ENCODE measurements around the gene STXBP6.
"Not testable (repeated sequence)": the region's sequence is repeated elsewhere in the genome, so short reads cannot be mapped to it uniquely, and the experiment has no call there.

The STXBP6 gene

GRCh38 chr14:24837280-24838046 is 212.5 kb downstream of the STXBP6 start:
- TF ChIP-seq ZFX (IDR thresholded peaks at IDR 0.05), result no peak
- TF ChIP-seq CTCF (conservative IDR thresholded peaks at IDR 0.05), result no peak
- no peak overlapping the region for H3K27ac ChIP-seq

- H3K27ac ChIP-seq, result not testable (repeated sequence)
These were observed 213.6 kb downstream of the STXBP6 start for GRCh38 chr14:24836324-24836723.

- TF ChIP-seq ZFX (IDR thresholded peaks at IDR 0.05) (no peak), CTCF (conservative IDR thresholded peaks at IDR 0.05) (no peak)
- no peak overlapping the region for H3K27ac ChIP-seq
These were observed 215.0 kb downstream of the STXBP6 start for GRCh38 chr14:24834956-24835355.

- no peak overlapping the region for H3K27ac ChIP-seq
- TF ChIP-seq CTCF (conservative IDR thresholded peaks at IDR 0.05) (no peak), ZFX (IDR thresholded peaks at IDR 0.05) (no peak)
These were observed 216.6 kb downstream of the STXBP6 start for GRCh38 chr14:24833385-24833784.

GRCh38 chr14:24831677-24832076 is 218.3 kb downstream of the STXBP6 start:
- H3K27ac ChIP-seq, result no peak overlapping the region
- no peak for TF ChIP-seq CTCF (conservative IDR thresholded peaks at IDR 0.05)
- TF ChIP-seq ZFX (IDR thresholded peaks at IDR 0.05), result no peak

- H3K27ac ChIP-seq, result no peak overlapping the region
- TF ChIP-seq ZFX (IDR thresholded peaks at IDR 0.05) (no peak), CTCF (conservative IDR thresholded peaks at IDR 0.05) (no peak)
These were observed 220.1 kb downstream of the STXBP6 start for GRCh38 chr14:24829862-24830261.

GRCh38 chr14:24828486-24828885 is 221.5 kb downstream of the STXBP6 start:
- no peak overlapping the region for H3K27ac ChIP-seq
- TF ChIP-seq CTCF (conservative IDR thresholded peaks at IDR 0.05) (no peak), ZFX (IDR thresholded peaks at IDR 0.05) (no peak)

- TF ChIP-seq CTCF (conservative IDR thresholded peaks at IDR 0.05), result no peak
- TF ChIP-seq ZFX (IDR thresholded peaks at IDR 0.05), result no peak
- H3K27ac ChIP-seq, result no peak overlapping the region
These were observed 223.6 kb downstream of the STXBP6 start for GRCh38 chr14:24826390-24826789.

Data from C4-2B (cell line).